ENCODE data around the gene DHCR24. TPM values are rescaled to one million over a fixed set of nuclear protein-coding genes. Genes with fewer than 3 reads are reported as not detected.

DHCR24 gene
- total RNA-seq, 2 experiments from 2014 or later, result 59.5 to 64.7 TPM

DNA sequence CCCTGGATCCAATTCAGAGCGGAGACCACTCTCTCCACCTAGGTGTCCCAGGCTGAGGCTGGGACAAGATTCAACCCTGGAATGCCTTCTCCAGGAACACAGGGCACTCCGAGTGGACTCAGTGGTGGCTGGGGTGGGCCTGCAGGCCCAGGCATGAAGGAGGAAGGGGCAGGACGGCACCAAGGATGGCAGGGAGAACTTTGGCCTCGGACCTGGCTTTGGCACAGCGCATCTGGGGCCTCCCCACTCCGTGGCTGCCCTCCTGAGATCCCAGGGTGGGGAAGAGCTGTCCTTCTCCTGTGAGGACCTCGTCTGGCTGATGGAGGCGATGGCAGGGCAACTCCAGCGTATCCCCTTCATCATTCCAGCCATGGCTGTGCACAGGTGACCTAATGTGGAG lies 35.6 kb downstream of the DHCR24 start:
- H3K4me3 Mint-ChIP-seq, result no peak overlapping the region
- TF ChIP-seq CTCF (IDR thresholded peaks at IDR 0.05), result no peak
- H3K4me1 Mint-ChIP-seq (ENCODE audit: low read depth), result no peaks in the 10 kb centered on the region
- peaks cover 49% of the 10 kb centered on the region for H3K36me3 Mint-ChIP-seq (ENCODE audit: low read depth)
- H3K27ac Mint-ChIP-seq, result no peak overlapping the region
- ATAC-seq (no peak), DNase-seq (no peak)
- ChIA-PET CTCF (interaction anchor here (1.3 kb wide), 1 partner anchor 144 kb away, joined by 3 read pairs; no protein-coding TSS in a partner anchor), POLR2A (interaction anchor here (0.9 kb wide), 1 partner anchor 10 kb away, joined by 3 read pairs; no protein-coding TSS in a partner anchor)
- no peaks in the 10 kb centered on the region for H3K9me3 Mint-ChIP-seq
- H3K27me3 Mint-ChIP-seq, result no peaks in the 10 kb centered on the region
- intact Hi-C loops (cut with micrococcal nuclease), result no loop called here

- no peak for TF ChIP-seq CTCF (IDR thresholded peaks at IDR 0.05)
- ATAC-seq (no peak), DNase-seq (no peak)
- intact Hi-C loops (cut with micrococcal nuclease), result no loop called here
- H3K27me3 Mint-ChIP-seq, result no peaks in the 10 kb centered on the region
- H3K9me3 Mint-ChIP-seq, result no peaks in the 10 kb centered on the region
- H3K36me3 Mint-ChIP-seq (ENCODE audit: low read depth), result peaks cover 47% of the 10 kb centered on the region
- no peaks in the 10 kb centered on the region for H3K4me1 Mint-ChIP-seq (ENCODE audit: low read depth)
- POLR2A ChIA-PET, result no interaction called here
- no peak overlapping the region for H3K27ac Mint-ChIP-seq
- H3K4me3 Mint-ChIP-seq, result no peak overlapping the region
- CTCF ChIA-PET, result interaction anchor here (1.3 kb wide), 1 partner anchor 145 kb away, joined by 3 read pairs; no protein-coding TSS in a partner anchor
These were observed 36.3 kb downstream of the DHCR24 start for GRCh38 chr1:54850737-54851136.

DNA sequence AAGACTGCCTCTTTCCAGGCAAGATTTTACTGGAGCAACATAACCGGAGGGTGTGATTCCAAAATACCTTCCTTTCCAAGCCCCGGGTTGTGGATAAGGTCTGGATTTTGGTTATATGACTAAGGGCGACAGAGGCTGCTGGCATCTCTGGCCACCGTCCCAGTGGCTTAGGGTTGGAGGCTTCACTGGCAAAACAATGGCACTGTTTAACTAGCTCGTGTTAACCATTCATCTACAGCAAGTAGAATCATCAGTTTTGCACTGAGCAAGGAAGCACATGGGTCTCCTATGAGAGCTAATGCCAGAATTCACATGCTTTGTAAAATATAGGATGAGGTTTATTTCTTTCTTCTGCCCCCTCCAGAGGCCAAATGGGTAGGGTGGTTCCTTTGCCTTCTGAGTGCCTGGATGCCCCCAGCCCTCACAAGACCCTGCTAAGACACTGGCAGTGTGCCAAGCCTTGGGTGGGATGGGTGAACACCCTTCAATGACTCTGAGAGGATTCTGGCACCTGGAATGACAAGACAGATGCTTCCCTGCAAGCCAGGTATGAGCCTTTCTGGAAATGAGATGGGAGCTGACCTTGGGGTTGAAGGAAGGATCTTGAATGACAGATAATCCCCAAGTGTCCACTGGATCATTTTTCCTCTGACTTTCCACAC lies 36.8 kb downstream of the DHCR24 start:
- ChIA-PET POLR2A (no interaction called here), CTCF (interaction anchor here (1.3 kb wide), 1 partner anchor 146 kb away, joined by 3 read pairs; no protein-coding TSS in a partner anchor)
- no peaks in the 10 kb centered on the region for H3K9me3 Mint-ChIP-seq
- no peak for TF ChIP-seq CTCF (IDR thresholded peaks at IDR 0.05)
- DNase-seq (no peak), ATAC-seq (no peak)
- H3K36me3 Mint-ChIP-seq (ENCODE audit: low read depth), result peaks cover 44% of the 10 kb centered on the region
- intact Hi-C loops (cut with micrococcal nuclease), result no loop called here
- no peak overlapping the region for H3K27ac Mint-ChIP-seq
- H3K4me1 Mint-ChIP-seq (ENCODE audit: low read depth), result no peaks in the 10 kb centered on the region
- H3K4me3 Mint-ChIP-seq, result no peak overlapping the region
- H3K27me3 Mint-ChIP-seq, result no peaks in the 10 kb centered on the region

- no peak for TF ChIP-seq CTCF (IDR thresholded peaks at IDR 0.05)
- no peak overlapping the region for H3K27ac Mint-ChIP-seq
- no peak for ATAC-seq
- H3K4me3 Mint-ChIP-seq, result no peak overlapping the region
- no peaks in the 10 kb centered on the region for H3K4me1 Mint-ChIP-seq (ENCODE audit: low read depth)
- intact Hi-C loops (cut with micrococcal nuclease), result no loop called here
- peaks cover 44% of the 10 kb centered on the region for H3K36me3 Mint-ChIP-seq (ENCODE audit: low read depth)
- DNase-seq, result no peak
- ChIA-PET CTCF (interaction anchor here (0.5 to 1.4 kb wide), 2 partner anchors 37 to 979 kb away, joined by 4 to 5 read pairs; partner anchors contain the start of gene DHCR24), POLR2A (no interaction called here)
- H3K9me3 Mint-ChIP-seq, result no peaks in the 10 kb centered on the region
- H3K27me3 Mint-ChIP-seq, result no peaks in the 10 kb centered on the region
These were observed 37.6 kb downstream of the DHCR24 start for GRCh38 chr1:54849219-54850068.

Measured in activated CD8-positive, alpha-beta T cell treated with anti-CD3 and anti-CD28 coated beads for 36 hours (primary cell).